GM18858 (cell line): ENCODE measurements around the gene CNTNAP3B.
"Not testable (repeated sequence)": the region's sequence is repeated elsewhere in the genome, so short reads cannot be mapped to it uniquely, and the experiment has no call there.

Source experiments
- ATAC-seq: cut with Tn5 transposase; IDR thresholded peaks from one replicate; pipeline ENCODE4 v1.9.1; 2021; ENCODE audit not compliant: unreplicated experiment

Gene CNTNAP3B

DNA sequence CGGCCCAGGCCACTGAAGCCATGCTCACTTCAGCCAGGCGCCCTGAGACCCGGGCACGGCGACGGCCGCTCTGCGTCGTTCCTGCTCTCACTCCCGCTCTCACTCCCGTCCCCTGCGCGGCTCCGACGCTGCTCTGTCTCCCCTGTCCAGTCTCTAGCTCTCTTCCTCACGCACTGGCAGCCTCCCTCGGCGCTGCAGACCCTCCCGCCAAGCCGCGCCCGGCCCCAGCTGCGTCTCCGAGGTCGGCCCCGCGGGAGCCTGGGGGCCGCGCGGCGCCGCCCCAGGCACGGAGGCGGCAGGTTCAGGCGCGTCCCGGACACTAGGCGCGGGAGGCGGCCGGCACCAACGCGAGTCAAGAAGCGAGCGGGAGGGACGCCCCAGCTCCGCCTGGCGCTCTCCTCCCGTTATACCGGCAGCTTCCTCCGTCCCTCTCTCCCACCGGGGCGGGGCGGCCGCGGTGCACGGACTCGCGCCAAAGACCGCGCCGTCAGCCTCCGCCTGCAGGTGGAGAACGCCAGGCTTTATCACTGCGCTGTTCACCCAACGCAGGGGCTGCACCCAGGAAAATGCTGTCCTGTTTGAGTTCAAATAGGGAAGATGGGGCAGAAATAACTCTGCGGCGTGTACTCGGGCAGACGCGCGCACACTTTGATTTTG, at the start of gene CNTNAP3B:
CNTNAP3B (minus strand) TSS at position 354 of the 657 bp plus-strand sequence; CDS start at position 22, 332 bp downstream.
- not testable (repeated sequence) for ATAC-seq

- ATAC-seq = not testable (repeated sequence)
Measured at GRCh38 chr9:42160299-42160698, 31.1 kb upstream of the CNTNAP3B start.

GRCh38 chr9:42127056-42127841, 2.0 kb downstream of the CNTNAP3B start:
- ATAC-seq = not testable (repeated sequence)

GRCh38 chr9:42121007-42121406, 8.2 kb downstream of the CNTNAP3B start:
- ATAC-seq = not testable (repeated sequence)

DNA sequence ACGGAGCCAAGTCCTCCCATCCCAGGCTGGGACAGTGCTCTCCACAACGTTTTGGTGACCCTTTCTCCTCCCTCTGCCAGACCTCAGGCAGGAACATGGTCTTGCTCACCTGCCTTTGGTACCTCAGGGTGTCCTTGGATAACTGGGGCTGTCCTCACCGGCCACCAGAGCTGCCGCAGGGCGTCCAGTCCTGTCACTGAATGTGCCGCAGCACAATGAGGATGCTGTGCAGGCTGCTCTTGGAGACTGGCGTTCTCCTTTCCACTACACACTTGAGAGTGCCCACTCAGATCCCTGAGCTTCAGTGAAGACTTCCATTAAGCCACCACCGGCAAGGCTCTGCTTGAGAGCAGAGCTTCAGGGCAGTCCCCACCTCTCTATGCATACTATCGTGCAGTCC, 33.3 kb downstream of the CNTNAP3B start:
- not testable (repeated sequence) for ATAC-seq

DNA sequence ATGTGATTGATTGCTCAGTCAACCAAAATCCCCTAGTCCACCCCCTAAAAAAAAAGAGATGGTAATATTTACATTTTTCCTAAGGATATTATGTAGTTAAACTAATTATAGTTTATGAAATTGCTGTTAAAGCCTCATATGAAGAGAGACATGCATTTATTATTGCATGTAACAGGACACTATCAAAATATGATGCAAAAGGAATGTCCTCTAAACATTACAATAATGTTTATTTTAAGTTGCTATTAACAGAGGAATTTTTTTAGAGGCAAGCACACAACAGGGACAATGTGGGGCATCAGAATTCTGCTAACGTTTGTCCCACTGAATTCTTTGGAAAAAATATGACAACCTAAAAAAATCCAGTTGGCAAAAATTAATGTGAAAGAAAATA, 44.7 kb downstream of the CNTNAP3B start:
- ATAC-seq = not testable (repeated sequence)

GRCh38 chr9:42083877-42084558, 45.2 kb downstream of the CNTNAP3B start:
- not testable (repeated sequence) for ATAC-seq

DNA sequence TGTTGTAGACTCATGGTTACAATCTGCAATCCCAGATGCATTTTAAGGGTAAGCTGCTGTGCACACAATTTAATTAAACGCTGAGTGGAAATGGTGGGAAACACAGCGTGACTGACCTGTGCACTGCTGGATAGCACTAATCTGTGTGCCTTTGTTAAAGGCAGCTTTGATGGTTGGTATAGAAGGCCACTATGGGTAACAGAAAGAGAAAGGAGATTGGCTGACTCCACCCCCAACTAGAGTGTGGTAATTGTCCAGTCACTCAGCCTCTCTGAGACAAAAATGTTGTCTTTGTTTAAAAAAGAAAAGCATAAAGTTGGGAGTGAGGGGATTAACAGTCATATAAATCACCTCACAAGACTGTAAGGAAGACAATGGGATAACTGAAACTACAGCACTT, 48.9 kb downstream of the CNTNAP3B start:
- not testable (repeated sequence) for ATAC-seq

DNA sequence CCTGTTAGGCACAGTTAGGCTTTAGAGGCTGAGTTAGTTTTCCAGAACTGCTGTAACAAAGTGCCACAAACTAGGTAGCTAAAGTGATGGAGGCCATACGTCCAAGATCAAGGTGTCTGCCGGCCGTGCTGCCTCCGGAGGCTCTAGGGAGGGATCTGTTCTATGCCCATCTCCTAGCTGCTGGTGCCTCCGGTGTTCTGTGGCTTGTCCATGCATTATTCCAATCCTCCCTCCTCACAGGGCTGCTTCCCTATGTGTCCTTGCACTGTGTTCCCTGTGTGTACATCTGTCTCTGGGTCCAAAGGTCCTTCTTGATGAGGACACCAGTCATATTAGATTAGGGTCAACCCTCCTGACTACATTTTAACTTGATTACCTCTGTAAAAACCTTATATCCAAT, 54.4 kb downstream of the CNTNAP3B start:
- ATAC-seq = not testable (repeated sequence)

GRCh38 chr9:42071026-42071425, 58.2 kb downstream of the CNTNAP3B start:
- not testable (repeated sequence) for ATAC-seq

DNA sequence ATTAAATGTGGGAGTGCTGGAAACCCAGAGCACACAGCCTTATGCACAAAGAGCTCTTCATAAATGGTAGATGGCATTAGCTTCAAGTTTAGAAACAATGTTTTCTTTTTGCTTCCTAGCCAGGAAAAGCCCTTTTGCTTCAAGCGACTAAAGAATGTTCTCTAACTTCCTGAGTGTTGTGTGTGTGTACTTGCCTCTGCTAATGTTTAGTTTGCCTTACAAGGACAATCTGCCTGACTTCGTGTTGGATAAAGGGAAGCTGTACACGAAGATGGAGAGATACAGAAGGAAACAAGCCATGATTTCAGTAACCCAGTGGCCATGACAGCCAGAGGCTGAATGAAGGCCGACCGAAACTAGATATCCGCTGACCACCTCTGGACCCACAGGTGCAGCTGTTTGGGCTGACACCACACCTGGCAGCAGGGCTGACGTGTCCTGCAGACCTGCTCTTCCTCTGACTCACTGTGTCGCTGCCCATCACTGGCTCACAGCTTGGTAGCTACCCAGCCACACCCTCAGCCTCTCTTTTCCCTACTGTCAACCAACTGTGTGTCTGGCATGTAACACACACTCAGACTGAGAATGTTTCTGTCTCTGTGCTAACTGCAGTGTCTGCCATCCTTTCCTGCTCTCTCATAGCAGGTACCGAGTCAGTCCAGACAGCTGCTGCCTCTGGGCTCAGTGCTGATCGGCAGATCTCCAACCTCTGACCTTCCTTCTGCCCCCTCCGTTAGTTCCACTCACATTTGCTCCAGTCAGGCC, 59.0 kb downstream of the CNTNAP3B start:
- ATAC-seq = not testable (repeated sequence)

DNA sequence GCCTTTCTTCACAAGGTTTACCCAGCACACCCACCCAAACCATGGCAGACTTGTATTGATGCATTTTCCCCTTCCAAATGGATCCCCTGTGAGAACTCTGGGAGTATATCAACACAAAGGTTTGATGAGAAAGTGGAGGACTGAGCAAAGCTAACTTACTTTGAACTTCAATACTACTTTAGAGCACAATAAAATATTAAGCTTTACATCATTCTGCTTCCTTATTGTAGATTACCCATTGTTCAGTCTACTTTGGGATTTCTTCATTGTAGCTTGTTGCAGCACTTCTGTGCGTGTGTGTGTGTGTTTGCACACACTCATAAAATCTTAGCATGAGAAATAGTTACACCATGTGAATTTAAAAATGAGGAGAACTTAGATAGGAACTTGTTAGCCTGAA, 75.4 kb downstream of the CNTNAP3B start:
- not testable (repeated sequence) for ATAC-seq

DNA sequence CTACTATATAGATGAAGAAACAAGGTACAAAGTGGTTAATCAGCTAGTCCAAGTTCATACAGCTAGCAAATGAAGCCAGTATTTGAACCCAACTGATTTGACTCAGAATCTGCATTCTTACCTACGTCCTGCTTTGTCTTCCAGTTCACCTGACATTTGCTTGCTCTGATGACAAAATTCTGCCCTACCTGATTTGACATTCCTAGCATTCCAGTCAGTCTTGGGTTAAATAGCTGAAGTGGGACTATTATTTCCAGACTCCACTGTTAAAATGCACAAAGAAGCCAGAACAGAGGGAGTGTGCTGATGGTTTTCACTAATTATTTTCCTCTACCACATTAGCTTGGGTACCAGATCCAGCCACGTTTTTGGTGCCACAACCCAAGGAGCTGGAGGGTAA, 78.5 kb downstream of the CNTNAP3B start:
- not testable (repeated sequence) for ATAC-seq

- not testable (repeated sequence) for ATAC-seq
Measured at GRCh38 chr9:42044422-42045010, 84.7 kb downstream of the CNTNAP3B start.

DNA sequence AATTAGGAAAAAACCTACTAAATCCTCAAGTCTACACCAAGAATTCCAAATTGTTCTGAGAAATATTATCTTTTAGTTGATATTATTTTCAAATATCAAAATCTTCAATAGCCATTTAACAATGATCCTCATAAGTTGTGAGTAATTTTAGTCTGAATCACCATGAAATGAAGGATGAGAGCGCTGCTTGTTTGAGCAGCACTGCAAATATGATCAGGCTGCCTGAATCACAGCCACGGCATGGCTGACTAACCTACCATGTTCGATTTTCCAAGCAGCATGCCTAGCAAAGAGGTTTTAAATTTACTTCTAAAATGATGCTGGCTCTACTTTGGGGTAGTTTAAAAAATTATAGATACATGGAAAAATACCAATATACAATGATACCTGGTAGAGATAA, 95.7 kb downstream of the CNTNAP3B start:
- not testable (repeated sequence) for ATAC-seq

GRCh38 chr9:42020639-42021038, 108.6 kb downstream of the CNTNAP3B start:
- not testable (repeated sequence) for ATAC-seq

DNA sequence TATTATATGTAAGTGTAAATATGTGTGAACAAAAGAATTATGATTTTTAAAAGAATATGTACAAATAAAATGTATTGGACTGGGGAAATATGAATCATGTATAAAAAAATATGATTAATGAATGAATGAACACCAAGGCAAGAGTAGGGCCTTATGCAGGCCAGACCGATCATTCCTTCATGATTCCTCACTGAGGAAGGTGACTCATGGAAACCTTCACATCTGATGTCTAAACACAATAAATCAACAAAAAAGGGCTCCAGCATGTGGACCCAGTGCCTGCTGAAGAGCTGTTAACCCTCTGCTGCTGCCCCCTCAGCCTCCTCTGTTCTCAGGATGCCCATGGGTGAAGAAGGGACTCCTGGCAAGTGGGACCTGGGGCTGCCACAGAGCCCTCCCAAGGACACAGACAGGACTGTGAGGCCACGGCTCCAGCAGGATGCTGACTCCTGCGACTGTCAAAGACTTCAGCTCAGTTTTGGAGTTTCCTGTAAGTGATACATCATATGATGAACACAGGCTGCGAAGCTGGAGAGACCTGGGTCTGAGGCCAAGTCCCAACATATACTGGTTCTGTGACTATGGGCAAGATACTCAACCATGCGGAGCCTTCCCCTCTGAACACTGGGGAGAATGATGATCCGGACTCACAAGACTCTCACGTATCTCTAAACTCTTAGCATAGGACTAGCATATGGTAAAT, 110.9 kb downstream of the CNTNAP3B start:
- ATAC-seq = not testable (repeated sequence)

GRCh38 chr9:42014317-42014716, 114.9 kb downstream of the CNTNAP3B start:
- ATAC-seq = not testable (repeated sequence)

- ATAC-seq = not testable (repeated sequence)
Measured at GRCh38 chr9:41991607-41992006, 137.6 kb downstream of the CNTNAP3B start.

GRCh38 chr9:41980271-41980670, 149.0 kb downstream of the CNTNAP3B start:
- ATAC-seq = not testable (repeated sequence)
